ENCODE measurements around the gene HINT1. TPM values are rescaled to one million over a fixed set of nuclear protein-coding genes. Genes with fewer than 3 reads are reported as not detected.
A peak's percentile ranks its signal among the peaks of the same experiment; 100 is the strongest.

HINT1 gene
- polyA plus RNA-seq, 1 donor from 2014 or later: 706 TPM

DNA sequence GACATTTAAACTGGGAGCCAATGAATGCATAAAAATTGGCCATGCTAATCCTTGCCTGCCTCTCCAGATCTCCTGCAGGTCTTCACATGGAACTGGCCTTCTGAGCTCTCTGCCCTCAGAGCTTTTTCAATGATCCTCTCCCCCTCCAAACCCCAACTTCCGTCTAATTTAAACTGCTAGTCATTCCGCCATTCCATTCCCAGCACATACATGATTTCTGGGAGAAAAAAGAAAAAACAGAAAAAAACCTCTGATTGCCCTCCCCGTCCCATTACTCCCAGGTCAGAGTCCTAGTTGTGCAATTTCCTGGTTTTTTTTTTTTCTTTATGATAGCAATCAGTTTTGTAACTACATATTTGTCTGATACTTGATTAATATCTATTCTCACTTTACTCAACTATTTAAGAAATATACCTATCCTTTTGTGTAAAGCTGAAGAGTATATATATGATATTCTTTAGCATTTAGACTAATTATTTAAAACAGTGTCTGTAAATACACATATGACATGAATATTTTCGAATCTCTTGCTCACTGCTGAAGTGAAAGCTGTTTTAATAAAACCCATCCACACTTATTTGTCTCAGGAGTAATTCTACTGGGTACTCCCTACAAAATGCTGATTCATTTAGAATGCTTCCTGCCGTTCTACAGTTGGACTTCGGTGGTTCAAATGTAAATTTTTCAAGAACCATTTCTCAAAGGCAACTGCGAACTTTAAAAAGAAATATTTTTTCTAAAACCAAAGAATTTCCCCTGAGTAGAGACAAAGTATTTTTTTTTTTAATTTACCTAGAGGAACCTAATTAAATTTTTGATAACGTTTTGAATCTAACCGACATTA lies 1.6 kb downstream of the HINT1 start:
- no peaks in the 10 kb centered on the region for H4K20me1 ChIP-seq (ENCODE audit: insufficient read depth)
- TF ChIP-seq RAD21 (conservative IDR thresholded peaks at IDR 0.05) (no peak), MXI1 (conservative IDR thresholded peaks at IDR 0.05; ENCODE audit: poor library complexity, severe bottlenecking) (no peak), CTCF (IDR thresholded peaks at IDR 0.05; ENCODE audit: poor library complexity, severe bottlenecking) (no peak), POLR2AphosphoS5 (IDR thresholded peaks at IDR 0.05) (no peak), SMC3 (conservative IDR thresholded peaks at IDR 0.05; ENCODE audit: poor library complexity) (no peak), EP300 (conservative IDR thresholded peaks at IDR 0.05; ENCODE audit: poor library complexity, severe bottlenecking) (no peak), TAF1 (IDR thresholded peaks at IDR 0.05; ENCODE audit: low read depth) (no peak), EZH2 (IDR thresholded peaks at IDR 0.05; ENCODE audit: borderline replicate concordance, insufficient read depth, low read length, poor library complexity, severe bottlenecking) (no peak), REST (IDR thresholded peaks at IDR 0.05; ENCODE audit: borderline replicate concordance) (no peak)
- H2AFZ ChIP-seq (ENCODE audit: low read depth, low read length): no peak overlapping the region
- H3K79me2 ChIP-seq (replicated peaks; ENCODE audit: insufficient read depth, low read length): peaks cover 31% of the 10 kb centered on the region
- H3F3A ChIP-seq (ENCODE audit: insufficient read depth, low read length, poor library complexity, severe bottlenecking): no peaks in the 10 kb centered on the region
- H3K4me2 ChIP-seq (ENCODE audit: low read length): peak overlapping the region; percentile 90
- no peak overlapping the region for H3K27ac ChIP-seq (ENCODE audit: low read length)
- no peaks in the 10 kb centered on the region for H3K9me2 ChIP-seq (ENCODE audit: insufficient read depth, low read length)
- peak overlapping the region; percentile 93 for H3K4me3 ChIP-seq (ENCODE audit: low read length)
- H3K27me3 ChIP-seq (ENCODE audit: insufficient read depth, low read depth, low read length): no peaks in the 10 kb centered on the region
- H3K9ac ChIP-seq (ENCODE audit: low read length): peak overlapping the region; percentile 96
- no peaks in the 10 kb centered on the region for H3K9me3 ChIP-seq (ENCODE audit: low read length)
- H3K36me3 ChIP-seq (ENCODE audit: insufficient read depth, low read length): peaks cover 13% of the 10 kb centered on the region

DNA sequence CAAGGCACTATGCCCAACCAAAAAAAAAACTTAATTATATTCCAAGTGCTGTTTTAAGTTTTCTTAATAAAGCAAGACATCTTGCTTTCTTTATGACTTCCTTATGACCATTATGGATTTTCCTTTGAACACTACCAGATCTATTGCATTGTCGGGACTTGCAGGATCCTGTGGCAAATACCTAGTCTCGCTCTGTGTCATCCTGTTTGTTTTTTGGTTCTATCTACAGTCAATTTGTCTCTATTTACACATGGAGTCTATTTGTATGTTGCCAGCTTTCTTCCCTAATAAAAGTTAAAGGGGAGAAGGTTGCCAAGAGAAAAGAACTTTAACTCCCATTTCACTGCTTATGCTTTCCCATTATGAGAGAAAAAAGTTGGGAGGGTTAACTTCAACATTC lies 4.9 kb downstream of the HINT1 start:
- TF ChIP-seq SMC3 (conservative IDR thresholded peaks at IDR 0.05; ENCODE audit: poor library complexity) (no peak), MXI1 (conservative IDR thresholded peaks at IDR 0.05; ENCODE audit: poor library complexity, severe bottlenecking) (no peak), EZH2 (IDR thresholded peaks at IDR 0.05; ENCODE audit: borderline replicate concordance, insufficient read depth, low read length, poor library complexity, severe bottlenecking) (no peak), RAD21 (conservative IDR thresholded peaks at IDR 0.05) (no peak), POLR2AphosphoS5 (IDR thresholded peaks at IDR 0.05) (no peak), CTCF (IDR thresholded peaks at IDR 0.05; ENCODE audit: poor library complexity, severe bottlenecking) (no peak), TAF1 (IDR thresholded peaks at IDR 0.05; ENCODE audit: low read depth) (no peak), REST (IDR thresholded peaks at IDR 0.05; ENCODE audit: borderline replicate concordance) (no peak), EP300 (conservative IDR thresholded peaks at IDR 0.05; ENCODE audit: poor library complexity, severe bottlenecking) (no peak)
- Histone ChIP-seq H3K9me2 (ENCODE audit: insufficient read depth, low read length) (no peaks in the 10 kb centered on the region), H3K4me2 (ENCODE audit: low read length) (no peak overlapping the region), H3F3A (ENCODE audit: insufficient read depth, low read length, poor library complexity, severe bottlenecking) (no peaks in the 10 kb centered on the region), H3K9ac (ENCODE audit: low read length) (no peak overlapping the region), H4K20me1 (ENCODE audit: insufficient read depth) (no peaks in the 10 kb centered on the region), H3K36me3 (ENCODE audit: insufficient read depth, low read length) (peaks cover 13% of the 10 kb centered on the region), H3K27ac (ENCODE audit: low read length) (no peak overlapping the region), H3K9me3 (ENCODE audit: low read length) (no peaks in the 10 kb centered on the region), H2AFZ (ENCODE audit: low read depth, low read length) (no peak overlapping the region), H3K4me3 (ENCODE audit: low read length) (no peak overlapping the region), H3K79me2 (replicated peaks; ENCODE audit: insufficient read depth, low read length) (peaks cover 31% of the 10 kb centered on the region), H3K27me3 (ENCODE audit: insufficient read depth, low read depth, low read length) (no peaks in the 10 kb centered on the region)
